ENCODE data around the gene ERBB4. TPM values are rescaled to one million over a fixed set of nuclear protein-coding genes. Genes with fewer than 3 reads are reported as not detected.

ERBB4 gene
- total and polyA plus RNA-seq, 2 of the 8 experiments (the other 6 are each of a cell fraction or from before 2014, with no cell fraction given) = 0.34 to 1.3 TPM

DNA sequence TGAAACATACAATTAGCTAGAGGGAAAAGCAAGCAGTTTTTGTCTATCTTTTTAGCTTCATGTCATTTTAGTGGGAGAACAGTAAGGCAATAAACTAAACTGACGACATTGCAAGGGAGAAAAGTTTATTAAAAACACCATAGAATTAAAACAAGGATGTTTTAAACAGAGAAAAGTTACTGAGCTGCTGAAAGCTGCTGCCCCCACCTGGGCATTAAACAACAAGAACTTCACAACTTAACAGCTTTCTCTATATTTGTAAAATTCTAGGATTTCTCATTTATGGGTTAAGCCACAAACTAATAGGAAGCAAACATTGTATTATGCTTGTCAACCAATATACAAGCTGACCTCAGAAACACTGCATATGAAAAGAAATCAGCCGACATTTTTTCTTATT lies 289.2 kb downstream of the ERBB4 start:
- Histone ChIP-seq H2AFZ (ENCODE audit: low read length) (no peak overlapping the region), H3K4me3 (ENCODE audit: extremely low read depth in 1 of 4, insufficient read depth in 2 of 4, low read depth in 3 of 4, low read length in 4 of 4) (no peak overlapping the region)
- POLR2A ChIA-PET (ENCODE audit: partially characterized antibody) = no interaction called here

More for the DNA sequence above, 289.2 kb downstream of the ERBB4 start:
- Histone ChIP-seq H4K91ac (replicated peaks; ENCODE audit: insufficient read length, low read length) (no peak overlapping the region), H3K4me1 (replicated peaks in 1 of 4; ENCODE audit: control insufficient read depth in 3 of 4, insufficient read depth in 4 of 4, low read length in 3 of 4) (no peaks in the 10 kb centered on the region), H2BK12ac (ENCODE audit: low read depth, low read length) (no peak overlapping the region), H3K18ac (ENCODE audit: extremely low read depth, low read length) (no peak overlapping the region), H3K4ac (replicated peaks; ENCODE audit: insufficient read length, low read depth, low read length) (no peak overlapping the region), H3K23ac (ENCODE audit: insufficient read length) (no peak overlapping the region), H2BK5ac (ENCODE audit: low read depth, low read length) (no peak overlapping the region), H2BK15ac (ENCODE audit: low read length) (no peak overlapping the region), H3K23me2 (ENCODE audit: low read depth, low read length) (no peaks in the 10 kb centered on the region), H3K27me3 (replicated peaks in 1 of 4; ENCODE audit: control insufficient read depth in 3 of 4, extremely low read depth in 1 of 4, insufficient read depth in 3 of 4, low read length in 3 of 4) (no peaks in the 10 kb centered on the region), H3K9ac (replicated peaks in 1 of 4; ENCODE audit: extremely low read depth in 1 of 4, low read depth in 3 of 4, low read length in 3 of 4) (no peak overlapping the region), H4K8ac (ENCODE audit: extremely low read depth, insufficient read depth, low read length) (no peak overlapping the region), H3K36me3 (ENCODE audit: control insufficient read depth in 2 of 4, insufficient read depth in 4 of 4, low read length in 3 of 4) (no peaks in the 10 kb centered on the region), H3K79me1 (ENCODE audit: low read depth, low read length) (no peaks in the 10 kb centered on the region), H4K5ac (ENCODE audit: insufficient read length, low read depth, low read length) (no peak overlapping the region), H3K9me3 (ENCODE audit: insufficient read depth in 2 of 2, low read depth in 1 of 2, low read length in 1 of 2) (no peaks in the 10 kb centered on the region), H2BK120ac (replicated peaks; ENCODE audit: low read depth, low read length) (no peak overlapping the region), H3K27ac (ENCODE audit: low read depth, low read length) (no peak overlapping the region), H4K20me1 (replicated peaks in 1 of 2; ENCODE audit: control insufficient read depth in 1 of 2, insufficient read depth in 2 of 2, low read length in 2 of 2) (no peaks in the 10 kb centered on the region), H3K4me2 (ENCODE audit: insufficient read depth in 1 of 2, low read depth in 2 of 2, low read length in 2 of 2) (no peak overlapping the region), H3K14ac (ENCODE audit: insufficient read length) (no peak overlapping the region), H3K56ac (replicated peaks; ENCODE audit: insufficient read length, low read depth, low read length) (no peak overlapping the region), H2AK5ac (ENCODE audit: low read depth, low read length) (no peak overlapping the region), H3K79me2 (ENCODE audit: control insufficient read depth in 1 of 2, insufficient read depth in 2 of 2, low read length in 2 of 2) (no peaks in the 10 kb centered on the region), H2BK20ac (ENCODE audit: low read length) (no peak overlapping the region)
- TF ChIP-seq SP1 (IDR thresholded peaks at IDR 0.05; ENCODE audit: low read depth, low read length) (no peak), RFX5 (IDR thresholded peaks at IDR 0.05; ENCODE audit: borderline replicate concordance, low read depth, low read length) (no peak), NRF1 (IDR thresholded peaks at IDR 0.05; ENCODE audit: low read depth, low read length) (no peak), RAD21 (IDR thresholded peaks at IDR 0.05 in 1 of 2, conservative IDR thresholded peaks at IDR 0.05 in 1 of 2; ENCODE audit: low read depth in 2 of 2, low read length in 2 of 2) (peak; percentile 52 to 59), ASH2L (IDR thresholded peaks at IDR 0.05; ENCODE audit: low read length) (no peak)
- TF ChIP-seq, protein P1, sequence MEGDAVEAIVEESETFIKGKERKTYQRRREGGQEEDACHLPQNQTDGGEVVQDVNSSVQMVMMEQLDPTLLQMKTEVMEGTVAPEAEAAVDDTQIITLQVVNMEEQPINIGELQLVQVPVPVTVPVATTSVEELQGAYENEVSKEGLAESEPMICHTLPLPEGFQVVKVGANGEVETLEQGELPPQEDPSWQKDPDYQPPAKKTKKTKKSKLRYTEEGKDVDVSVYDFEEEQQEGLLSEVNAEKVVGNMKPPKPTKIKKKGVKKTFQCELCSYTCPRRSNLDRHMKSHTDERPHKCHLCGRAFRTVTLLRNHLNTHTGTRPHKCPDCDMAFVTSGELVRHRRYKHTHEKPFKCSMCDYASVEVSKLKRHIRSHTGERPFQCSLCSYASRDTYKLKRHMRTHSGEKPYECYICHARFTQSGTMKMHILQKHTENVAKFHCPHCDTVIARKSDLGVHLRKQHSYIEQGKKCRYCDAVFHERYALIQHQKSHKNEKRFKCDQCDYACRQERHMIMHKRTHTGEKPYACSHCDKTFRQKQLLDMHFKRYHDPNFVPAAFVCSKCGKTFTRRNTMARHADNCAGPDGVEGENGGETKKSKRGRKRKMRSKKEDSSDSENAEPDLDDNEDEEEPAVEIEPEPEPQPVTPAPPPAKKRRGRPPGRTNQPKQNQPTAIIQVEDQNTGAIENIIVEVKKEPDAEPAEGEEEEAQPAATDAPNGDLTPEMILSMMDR (IDR thresholded peaks at IDR 0.05; ENCODE audit: control extremely low read depth in 1 of 3, insufficient read depth in 1 of 3, low read depth in 1 of 3, low read length in 3 of 3) = peak in 2 of 3 experiments; percentile 31 to 38; a peak in 2 of 4 replicates
- FAIRE-seq (no peak), DNase-seq (ENCODE audit: low read depth in 1 of 2, low spot score in 2 of 2) (no peak)
- 43% methylated on average over 2 of the region's 2 CpGs; no CpG with 5 or more reads in 1 of the 2 experiments for WGBS, 2 experiments (ENCODE audit: extremely low coverage in 1 of 2, insufficient coverage in 1 of 2, insufficient read length in 1 of 2, insufficient replicate concordance in 2 of 2, low coverage in 1 of 2, low lambda C conversion rate in 2 of 2, missing lambda C conversion rate in 1 of 2)
- CTCF ChIA-PET (ENCODE audit: partially characterized antibody) = interaction anchor here (0.6 to 2.4 kb wide), 18 partner anchors 10 to 784 kb away, joined by 3 to 9 read pairs (median 3); no protein-coding TSS in a partner anchor
